ENCODE results near the gene PPY. TPM values are rescaled to one million over a fixed set of nuclear protein-coding genes. Genes with fewer than 3 reads are reported as not detected.
A peak's percentile ranks its signal among the peaks of the same experiment; 100 is the strongest.

PPY gene
- total RNA-seq, 2 donors from 2014 or later, result not detected

DNA sequence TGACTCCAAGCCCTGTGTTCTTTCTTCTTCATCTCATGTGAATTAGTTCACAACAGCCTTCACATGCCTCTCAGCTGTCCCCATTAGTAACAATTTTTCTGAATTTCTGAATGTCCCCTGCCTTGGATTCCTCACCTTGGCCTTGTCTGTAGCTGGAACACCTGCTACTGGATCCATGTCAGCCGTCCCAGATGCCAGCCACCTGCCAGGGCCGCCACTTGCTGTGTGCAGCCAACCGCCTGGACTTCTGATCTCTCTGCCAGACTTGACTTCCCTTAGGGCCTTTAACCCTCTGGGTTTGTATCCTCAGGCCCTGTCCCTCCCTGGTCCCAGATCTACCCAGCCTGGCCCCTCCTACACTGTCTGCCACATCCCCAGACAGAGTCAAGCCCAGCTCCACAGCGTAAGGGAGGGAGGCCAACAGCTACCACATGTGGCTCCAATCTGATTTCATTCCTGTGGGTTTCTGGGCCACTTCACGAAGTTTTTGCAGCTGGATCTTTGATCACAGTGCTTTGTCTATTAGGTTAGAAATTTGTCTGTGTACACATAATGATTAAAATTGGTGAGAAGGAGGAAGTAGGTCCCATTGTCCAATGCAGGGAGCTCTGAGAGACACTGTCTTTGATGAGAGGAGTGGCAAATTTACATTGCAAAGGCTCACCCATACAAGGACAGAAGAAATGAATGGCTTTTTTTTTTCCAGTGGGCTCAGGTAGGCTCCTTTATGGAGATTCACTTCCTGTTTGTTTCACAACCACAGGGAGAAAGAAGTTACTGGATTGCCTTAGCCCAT lies 50.2 kb downstream of the PPY start:
- Histone ChIP-seq H3K27ac (ENCODE audit: low read depth, low read length) (no peak overlapping the region), H3K4me1 (ENCODE audit: control insufficient read depth, insufficient read depth, low read length) (no peaks in the 10 kb centered on the region), H3K36me3 (ENCODE audit: control insufficient read depth, insufficient read depth, low read length) (no peaks in the 10 kb centered on the region), H3K9me3 (ENCODE audit: control insufficient read depth, low read length) (no peaks in the 10 kb centered on the region), H3K9ac (ENCODE audit: extremely low read depth, low read length, poor library complexity, severe bottlenecking) (no peak overlapping the region), H3K4me3 (ENCODE audit: low read length) (no peak overlapping the region), H3K27me3 (ENCODE audit: control insufficient read depth, insufficient read depth, low read length, poor library complexity, severe bottlenecking) (no peaks in the 10 kb centered on the region)
- Mint-ChIP-seq H3K27ac (peak overlapping the region; percentile 36), H3K4me3 (no peak overlapping the region), H3K9me3 (no peaks in the 10 kb centered on the region), H3K4me1 (peaks cover 21% of the 10 kb centered on the region), H3K27me3 (ENCODE audit: insufficient read depth) (no peaks in the 10 kb centered on the region), H3K36me3 (ENCODE audit: low read depth) (peaks cover 7% of the 10 kb centered on the region)
- DNase-seq, result peak; percentile 78
- TF ChIP-seq, protein P1, sequence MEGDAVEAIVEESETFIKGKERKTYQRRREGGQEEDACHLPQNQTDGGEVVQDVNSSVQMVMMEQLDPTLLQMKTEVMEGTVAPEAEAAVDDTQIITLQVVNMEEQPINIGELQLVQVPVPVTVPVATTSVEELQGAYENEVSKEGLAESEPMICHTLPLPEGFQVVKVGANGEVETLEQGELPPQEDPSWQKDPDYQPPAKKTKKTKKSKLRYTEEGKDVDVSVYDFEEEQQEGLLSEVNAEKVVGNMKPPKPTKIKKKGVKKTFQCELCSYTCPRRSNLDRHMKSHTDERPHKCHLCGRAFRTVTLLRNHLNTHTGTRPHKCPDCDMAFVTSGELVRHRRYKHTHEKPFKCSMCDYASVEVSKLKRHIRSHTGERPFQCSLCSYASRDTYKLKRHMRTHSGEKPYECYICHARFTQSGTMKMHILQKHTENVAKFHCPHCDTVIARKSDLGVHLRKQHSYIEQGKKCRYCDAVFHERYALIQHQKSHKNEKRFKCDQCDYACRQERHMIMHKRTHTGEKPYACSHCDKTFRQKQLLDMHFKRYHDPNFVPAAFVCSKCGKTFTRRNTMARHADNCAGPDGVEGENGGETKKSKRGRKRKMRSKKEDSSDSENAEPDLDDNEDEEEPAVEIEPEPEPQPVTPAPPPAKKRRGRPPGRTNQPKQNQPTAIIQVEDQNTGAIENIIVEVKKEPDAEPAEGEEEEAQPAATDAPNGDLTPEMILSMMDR (conservative IDR thresholded peaks at IDR 0.05), result no peak
- 67 to 80% methylated on average over 4 to 5 of the region's 5 CpGs for WGBS, 2 experiments (ENCODE audit: insufficient coverage in 1 of 2, insufficient read length in 1 of 2)

Other genes with a start within 250 kb of the PPY start
- not detected for gene SOST, start 183.7 kb downstream of the PPY start, total RNA-seq
- 10 to 100 TPM; 25.4 to 31.0 TPM for gene DUSP3, start 163.5 kb downstream of the PPY start, total RNA-seq
- not detected for gene CFAP97D1, start 162.0 kb downstream of the PPY start, total RNA-seq
- 1 to 10 TPM; 5.8 to 6.8 TPM for gene MPP3, start 109.3 kb downstream of the PPY start, total RNA-seq
- not detected for gene CD300LG, start 95.3 kb downstream of the PPY start, total RNA-seq
- gene MPP2, start 34.9 kb downstream of the PPY start, total RNA-seq, result 10 to 100 TPM; 16.2 to 18.3 TPM
- gene PYY, start 11.5 kb upstream of the PPY start, total RNA-seq, result 1 to 10 TPM; 1.3 to 1.4 TPM
- 1 to 10 TPM; 1.4 to 2.1 TPM for gene NAGS, start 62.1 kb upstream of the PPY start, total RNA-seq
- gene TMEM101, start 72.5 kb upstream of the PPY start, total RNA-seq, result 10 to 100 TPM; 27.2 to 27.7 TPM
- 100 to 1,000 TPM in 1 of 2 donors, 10 to 100 TPM in 1; 97.7 to 102 TPM for gene LSM12, start 124.2 kb upstream of the PPY start, total RNA-seq
- 100 to 1,000 TPM in 1 of 2 donors, 10 to 100 TPM in 1; 88.8 to 129 TPM for gene G6PC3, start 128.3 kb upstream of the PPY start, total RNA-seq
- gene HDAC5, start 181.2 kb upstream of the PPY start, total RNA-seq, result 10 to 100 TPM; 36.9 to 64.6 TPM
- gene HROB, start 199.5 kb upstream of the PPY start, total RNA-seq, result 10 to 100 TPM; 20.9 to 23.4 TPM
- gene ASB16, start 228.2 kb upstream of the PPY start, total RNA-seq, result under 1 TPM in 1 of 2 donors, not detected in 1; 0.53 TPM
- gene TMUB2, start 244.5 kb upstream of the PPY start, total RNA-seq, result 10 to 100 TPM; 28.8 to 33.1 TPM

All from endodermal cell (in vitro differentiated cells).